Fibroblast of lung (primary cell): ENCODE data around the gene CYP3A5. TPM values are rescaled to one million over a fixed set of nuclear protein-coding genes. Genes with fewer than 3 reads are reported as not detected.

Source experiments
- DNase-seq, 2 donors: peaks; one replicate each; pipeline versions ENCODE4 v3.0.0 to v3.0.0-alpha.2; 2010; ENCODE audit warnings: low read depth in 2 of 2
- H2AFZ ChIP-seq: 2 replicates; pipeline ENCODE4 v1.5.1; 2012; ENCODE audit warnings: low read length, control low read depth, inconsistent platforms
- H3K27ac ChIP-seq: 2 replicates; pipeline ENCODE4 v1.5.1; 2011; ENCODE audit warnings: low read length, control low read depth; ENCODE audit not compliant: insufficient read depth
- H3K27me3 ChIP-seq: 2 replicates; pipeline ENCODE4 v1.5.1; 2011; ENCODE audit warnings: mild to moderate bottlenecking, low read length; ENCODE audit not compliant: control insufficient read depth, insufficient read depth
- H3K36me3 ChIP-seq: 2 replicates; pipeline ENCODE4 v1.5.1; 2011; ENCODE audit warnings: low read length; ENCODE audit not compliant: control insufficient read depth, insufficient read depth
- H3K4me1 ChIP-seq: 2 replicates; pipeline ENCODE4 v1.5.1; 2011; ENCODE audit warnings: low read length; ENCODE audit not compliant: control insufficient read depth, insufficient read depth; ENCODE audit errors: extremely low read depth
- H3K4me2 ChIP-seq: 2 replicates; pipeline ENCODE4 v1.5.1; 2011; ENCODE audit warnings: low read length, control low read depth; ENCODE audit not compliant: insufficient read depth; ENCODE audit errors: extremely low read depth
- H3K4me3 ChIP-seq, 4 experiments: fragments of 200-600 bp in 1 of 4; sonication (generic) in 1 of 4; replicated peaks in 1 of 4; 2 replicates each; pipeline ENCODE4 v1.5.1; 2011 to 2016; ENCODE audit warnings: low read length in 4 of 4, low read depth in 3 of 4, mild to moderate bottlenecking in 3 of 4, control low read depth in 2 of 4, inconsistent platforms in 1 of 4, mixed read lengths in 1 of 4; ENCODE audit not compliant: insufficient read depth in 1 of 4; ENCODE audit errors: control extremely low read depth in 1 of 4
- H3K79me2 ChIP-seq: 2 replicates; pipeline ENCODE4 v1.5.1; 2012; ENCODE audit warnings: mild to moderate bottlenecking, low read length, inconsistent platforms; ENCODE audit not compliant: control insufficient read depth, insufficient read depth
- H3K9ac ChIP-seq: 2 replicates; pipeline ENCODE4 v1.5.1; 2011; ENCODE audit warnings: mild to moderate bottlenecking, low read length, control low read depth; ENCODE audit not compliant: insufficient read depth
- H3K9me3 ChIP-seq: 2 replicates; pipeline ENCODE4 v1.5.1; 2012; ENCODE audit warnings: low read depth, low read length; ENCODE audit not compliant: control insufficient read depth, insufficient read depth
- H4K20me1 ChIP-seq: 2 replicates; pipeline ENCODE4 v1.5.1; 2011; ENCODE audit warnings: low read length; ENCODE audit not compliant: control insufficient read depth, insufficient read depth; ENCODE audit errors: extremely low read depth
- EZH2 ChIP-seq: IDR thresholded peaks from 2 replicates; pipeline ENCODE4 v1.5.1; 2012; ENCODE audit warnings: low read length, control low read depth, mild to moderate bottlenecking; ENCODE audit errors: missing control alignments
- polyA plus RNA-seq, 2 donors: library from polyadenylated mRNA; depleted of rRNA in 1 of 2; stranded (reverse) in 1 of 2; unstranded in 1 of 2; fragments of >200 nt; gene quantifications; 2 replicates each; pipeline ENCODE4 v1.2.1, GENCODE V29; 2011 to 2012; ENCODE audit warnings: missing spikeins in 1 of 2
- total RNA-seq: library from RNA; depleted of rRNA; stranded (reverse); fragments of >200 nt; gene quantifications from 2 replicates; pipeline ENCODE4 v1.2.1, GENCODE V29; 2014
- TF ChIP-seq, protein P1 (sequence below), 2 donors: IDR thresholded peaks in 1 of 2; conservative IDR thresholded peaks in 1 of 2; 1 replicate in 1 of 2; 2 replicates in 1 of 2; pipeline ENCODE4 v1.5.1; 2011 to 2012; ENCODE audit warnings: low read length in 2 of 2, control low read depth in 1 of 2, inconsistent platforms in 1 of 2, low read depth in 1 of 2, mild to moderate bottlenecking in 1 of 2

CYP3A5 gene
- total and polyA plus RNA-seq, 2 donors (not counting 1 experiment from before 2014, with no cell fraction given) = 1.9 to 12.4 TPM

DNA sequence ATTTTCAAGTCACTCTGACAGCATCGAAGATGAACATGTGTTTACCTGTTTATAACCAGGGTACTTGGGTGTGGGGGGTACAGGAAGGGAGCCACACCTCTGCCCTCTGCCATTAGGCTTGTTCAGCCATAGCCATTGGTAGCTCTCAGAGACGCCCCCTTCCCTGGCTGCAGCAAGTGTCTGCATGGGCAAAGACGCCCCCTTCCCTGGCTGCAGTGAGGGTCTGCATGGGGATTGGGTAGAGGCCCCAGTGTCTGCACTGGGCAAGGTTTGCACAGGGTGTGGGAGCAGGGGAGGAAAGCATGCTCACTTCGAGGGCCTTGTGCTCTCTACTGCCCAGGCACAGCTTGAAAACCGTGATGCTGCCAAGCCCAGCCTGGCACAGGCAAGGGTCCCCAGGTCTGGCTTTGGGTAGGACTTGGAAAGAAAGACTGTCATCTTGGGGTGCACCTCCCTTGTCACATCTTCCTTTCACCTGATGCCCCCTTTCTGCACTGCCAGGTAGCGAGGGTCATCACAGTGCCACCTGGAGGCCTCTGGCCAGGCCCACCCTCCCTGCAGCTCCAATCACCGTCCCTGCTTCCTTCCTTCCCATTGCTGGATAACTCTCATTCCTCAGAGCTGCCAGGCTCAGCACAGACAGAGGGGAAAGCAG lies 78.0 kb downstream of the CYP3A5 start:
- Histone ChIP-seq H3K4me2 (no peak overlapping the region), H4K20me1 (no peaks in the 10 kb centered on the region), H3K9me3 (no peaks in the 10 kb centered on the region), H3K4me3 (no peak overlapping the region), H3K27ac (no peak overlapping the region), H3K27me3 (no peaks in the 10 kb centered on the region), H3K79me2 (no peaks in the 10 kb centered on the region), H3K9ac (no peak overlapping the region), H2AFZ (no peak overlapping the region), H3K36me3 (no peaks in the 10 kb centered on the region), H3K4me1 (no peaks in the 10 kb centered on the region)
- TF ChIP-seq EZH2 = no peak
- TF ChIP-seq, protein P1, sequence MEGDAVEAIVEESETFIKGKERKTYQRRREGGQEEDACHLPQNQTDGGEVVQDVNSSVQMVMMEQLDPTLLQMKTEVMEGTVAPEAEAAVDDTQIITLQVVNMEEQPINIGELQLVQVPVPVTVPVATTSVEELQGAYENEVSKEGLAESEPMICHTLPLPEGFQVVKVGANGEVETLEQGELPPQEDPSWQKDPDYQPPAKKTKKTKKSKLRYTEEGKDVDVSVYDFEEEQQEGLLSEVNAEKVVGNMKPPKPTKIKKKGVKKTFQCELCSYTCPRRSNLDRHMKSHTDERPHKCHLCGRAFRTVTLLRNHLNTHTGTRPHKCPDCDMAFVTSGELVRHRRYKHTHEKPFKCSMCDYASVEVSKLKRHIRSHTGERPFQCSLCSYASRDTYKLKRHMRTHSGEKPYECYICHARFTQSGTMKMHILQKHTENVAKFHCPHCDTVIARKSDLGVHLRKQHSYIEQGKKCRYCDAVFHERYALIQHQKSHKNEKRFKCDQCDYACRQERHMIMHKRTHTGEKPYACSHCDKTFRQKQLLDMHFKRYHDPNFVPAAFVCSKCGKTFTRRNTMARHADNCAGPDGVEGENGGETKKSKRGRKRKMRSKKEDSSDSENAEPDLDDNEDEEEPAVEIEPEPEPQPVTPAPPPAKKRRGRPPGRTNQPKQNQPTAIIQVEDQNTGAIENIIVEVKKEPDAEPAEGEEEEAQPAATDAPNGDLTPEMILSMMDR (conservative IDR thresholded peaks at IDR 0.05 in 1 of 2, IDR thresholded peaks at IDR 0.05 in 1 of 2; ENCODE audit: low read depth in 1 of 2, low read length in 2 of 2) = no peak
- DNase-seq = no peak

DNA sequence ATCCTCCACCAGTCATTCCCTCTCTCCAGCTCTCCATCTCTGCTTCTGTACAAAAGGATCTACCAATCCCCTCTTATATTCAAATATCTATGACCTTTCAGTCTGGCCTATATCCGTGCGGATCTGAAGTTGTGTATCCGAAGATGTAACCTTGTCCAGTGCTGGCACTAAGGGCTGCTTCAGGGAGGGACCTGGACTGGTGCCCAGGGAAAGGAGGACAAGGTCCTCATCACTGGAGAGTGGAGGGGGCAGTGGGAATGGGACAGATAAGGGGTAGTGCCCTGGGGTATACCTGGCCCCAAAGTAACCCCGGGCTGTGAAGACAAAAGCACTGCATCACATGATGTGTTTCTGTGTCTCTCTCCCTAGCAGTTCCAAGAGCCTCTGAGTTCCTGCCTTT lies 80.0 kb downstream of the CYP3A5 start:
- H3K9me3 ChIP-seq = no peaks in the 10 kb centered on the region
- DNase-seq = no peak
- no peaks in the 10 kb centered on the region for H4K20me1 ChIP-seq
- H3K4me3 ChIP-seq = no peak overlapping the region
- no peaks in the 10 kb centered on the region for H3K79me2 ChIP-seq
- no peak overlapping the region for H2AFZ ChIP-seq
- H3K4me1 ChIP-seq = no peaks in the 10 kb centered on the region
- TF ChIP-seq EZH2 = no peak
- TF ChIP-seq, protein P1 (conservative IDR thresholded peaks at IDR 0.05 in 1 of 2, IDR thresholded peaks at IDR 0.05 in 1 of 2; ENCODE audit: low read depth in 1 of 2, low read length in 2 of 2) = no peak
- no peaks in the 10 kb centered on the region for H3K27me3 ChIP-seq
- H3K36me3 ChIP-seq = no peaks in the 10 kb centered on the region
- no peak overlapping the region for H3K27ac ChIP-seq
- H3K4me2 ChIP-seq = no peak overlapping the region
- no peak overlapping the region for H3K9ac ChIP-seq

Other genes with a start within 250 kb of the CYP3A5 start
- 7.2 and 8.1 TPM in 2 replicates for gene PTCD1, start 241.2 kb downstream of the CYP3A5 start, total RNA-seq
- 2.3 and 2.6 TPM in 2 replicates for gene PTCD1, start 241.2 kb downstream of the CYP3A5 start, polyA plus RNA-seq
- 38.0 and 44.9 TPM in 2 replicates for gene CPSF4, start 241.1 kb downstream of the CYP3A5 start, total RNA-seq
- gene CPSF4, start 241.1 kb downstream of the CYP3A5 start, polyA plus RNA-seq = 17.3 and 21.9 TPM in 2 replicates
- 269 and 296 TPM in 2 replicates for gene ATP5MF, start 213.8 kb downstream of the CYP3A5 start, total RNA-seq
- gene ATP5MF, start 213.8 kb downstream of the CYP3A5 start, polyA plus RNA-seq = 2,326 and 2,573 TPM in 2 replicates
- gene ZNF789, start 207.1 kb downstream of the CYP3A5 start, total RNA-seq = 2.3 and 4.8 TPM in 2 replicates
- gene ZNF789, start 207.1 kb downstream of the CYP3A5 start, polyA plus RNA-seq = 5.5 and 8.7 TPM in 2 replicates
- gene ZNF394, start 179.7 kb downstream of the CYP3A5 start, total RNA-seq = 20.1 and 22.1 TPM in 2 replicates
- gene ZNF394, start 179.7 kb downstream of the CYP3A5 start, polyA plus RNA-seq = 9.1 and 9.5 TPM in 2 replicates
- 13.6 and 17.5 TPM in 2 replicates for gene ZKSCAN5, start 175.3 kb downstream of the CYP3A5 start, total RNA-seq
- gene ZKSCAN5, start 175.3 kb downstream of the CYP3A5 start, polyA plus RNA-seq = 9.6 and 10.4 TPM in 2 replicates
- 8.2 and 9.7 TPM in 2 replicates for gene FAM200A, start 127.9 kb downstream of the CYP3A5 start, total RNA-seq
- 8.8 and 9.0 TPM in 2 replicates for gene FAM200A, start 127.9 kb downstream of the CYP3A5 start, polyA plus RNA-seq
- gene ZNF655, start 121.4 kb downstream of the CYP3A5 start, total RNA-seq = 70.1 and 92.6 TPM in 2 replicates
- gene ZNF655, start 121.4 kb downstream of the CYP3A5 start, polyA plus RNA-seq = 59.5 and 60.4 TPM in 2 replicates
- gene TMEM225B, start 81.7 kb downstream of the CYP3A5 start, total RNA-seq = 0.51 and 1.2 TPM in 2 replicates
- 0.60 and 1.3 TPM in 2 replicates for gene TMEM225B, start 81.7 kb downstream of the CYP3A5 start, polyA plus RNA-seq
- 10.2 and 10.5 TPM in 2 replicates for gene ZSCAN25, start 63.0 kb downstream of the CYP3A5 start, total RNA-seq
- 5.4 and 5.7 TPM in 2 replicates for gene ZSCAN25, start 63.0 kb downstream of the CYP3A5 start, polyA plus RNA-seq
- 23.9 and 37.8 TPM in 2 replicates for gene CYP3A7, start 55.2 kb upstream of the CYP3A5 start, total RNA-seq
- gene CYP3A7, start 55.2 kb upstream of the CYP3A5 start, polyA plus RNA-seq = 0.16 and 0.44 TPM in 2 replicates
- gene CYP3A4, start 104.2 kb upstream of the CYP3A5 start, total RNA-seq = 0.17 TPM in 1 of 2 replicates, not detected in the other
- not detected in 2 replicates for gene CYP3A4, start 104.2 kb upstream of the CYP3A5 start, polyA plus RNA-seq
- not detected in 2 replicates for gene CYP3A43, start 148.0 kb upstream of the CYP3A5 start, total RNA-seq
- gene CYP3A43, start 148.0 kb upstream of the CYP3A5 start, polyA plus RNA-seq = not detected in 2 replicates
- gene OR2AE1, start 197.0 kb upstream of the CYP3A5 start, total RNA-seq = 0.17 TPM in 1 of 2 replicates, not detected in the other
- gene OR2AE1, start 197.0 kb upstream of the CYP3A5 start, polyA plus RNA-seq = 0.07 and 0.10 TPM in 2 replicates
- gene TRIM4, start 239.5 kb upstream of the CYP3A5 start, total RNA-seq = 31.5 and 35.4 TPM in 2 replicates
- 19.6 and 23.1 TPM in 2 replicates for gene TRIM4, start 239.5 kb upstream of the CYP3A5 start, polyA plus RNA-seq
- gene GJC3, start 249.6 kb upstream of the CYP3A5 start, total RNA-seq = not detected in 2 replicates
- not detected in 2 replicates for gene GJC3, start 249.6 kb upstream of the CYP3A5 start, polyA plus RNA-seq